CD4-positive, alpha-beta T cell treated with Interleukin-12 subunit alpha and Interleukin-12 subunit beta, for 1 hour (primary cell): ENCODE data around the gene BMI1.
"Not testable (repeated sequence)": the region's sequence is repeated elsewhere in the genome, so short reads cannot be mapped to it uniquely, and the experiment has no call there.

ENCODE experiments used
- DNase-seq: peaks from one replicate; pipeline ENCODE4 v3.0.0-alpha.2; 2020

The BMI1 gene

GRCh38 chr10:22340329-22341189 lies 19.7 kb downstream of the BMI1 start:
- DNase-seq, result peak; percentile 73

GRCh38 chr10:22341190-22341925 lies 20.5 kb downstream of the BMI1 start:
- peak; percentile 17 for DNase-seq

DNA sequence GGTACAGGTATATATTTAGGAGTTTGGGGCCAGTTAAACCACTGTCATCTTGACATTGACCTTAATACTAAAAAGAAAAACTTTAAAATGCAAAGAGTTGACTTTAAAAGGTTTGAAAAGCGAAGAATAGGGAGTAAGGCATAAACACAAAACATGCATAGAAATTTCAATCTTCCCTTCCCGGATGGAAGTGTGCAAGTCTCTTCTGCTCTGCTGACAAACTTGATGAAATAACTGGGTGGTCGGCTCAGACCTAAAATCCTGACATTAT lies 21.0 kb downstream of the BMI1 start:
- no peak for DNase-seq

- DNase-seq, result no peak
Observed at GRCh38 chr10:22342421-22342820, 21.5 kb downstream of the BMI1 start.

- no peak for DNase-seq
Observed at GRCh38 chr10:22343731-22344130, 22.8 kb downstream of the BMI1 start.

DNA sequence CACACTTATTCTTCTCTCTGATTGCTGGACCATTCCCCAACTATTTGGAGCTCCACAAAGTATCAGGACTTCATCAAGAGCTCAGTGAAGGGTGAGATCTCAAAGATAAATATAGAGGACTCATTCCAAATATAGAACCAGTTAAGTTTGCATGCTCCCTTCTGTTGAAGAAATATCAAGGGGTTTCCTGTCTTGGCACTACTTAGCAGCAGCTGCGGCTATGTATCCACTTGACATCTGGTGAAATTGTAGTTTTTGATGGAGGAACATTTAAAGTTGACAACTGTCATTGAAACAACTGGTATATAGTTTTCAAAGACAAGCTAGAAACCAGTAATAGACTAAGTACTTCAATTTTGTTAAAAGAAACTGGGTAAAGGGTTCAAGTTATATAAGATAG lies 23.4 kb downstream of the BMI1 start:
- DNase-seq, result no peak

GRCh38 chr10:22344781-22345300 lies 23.9 kb downstream of the BMI1 start:
- peak; percentile 5 for DNase-seq

DNA sequence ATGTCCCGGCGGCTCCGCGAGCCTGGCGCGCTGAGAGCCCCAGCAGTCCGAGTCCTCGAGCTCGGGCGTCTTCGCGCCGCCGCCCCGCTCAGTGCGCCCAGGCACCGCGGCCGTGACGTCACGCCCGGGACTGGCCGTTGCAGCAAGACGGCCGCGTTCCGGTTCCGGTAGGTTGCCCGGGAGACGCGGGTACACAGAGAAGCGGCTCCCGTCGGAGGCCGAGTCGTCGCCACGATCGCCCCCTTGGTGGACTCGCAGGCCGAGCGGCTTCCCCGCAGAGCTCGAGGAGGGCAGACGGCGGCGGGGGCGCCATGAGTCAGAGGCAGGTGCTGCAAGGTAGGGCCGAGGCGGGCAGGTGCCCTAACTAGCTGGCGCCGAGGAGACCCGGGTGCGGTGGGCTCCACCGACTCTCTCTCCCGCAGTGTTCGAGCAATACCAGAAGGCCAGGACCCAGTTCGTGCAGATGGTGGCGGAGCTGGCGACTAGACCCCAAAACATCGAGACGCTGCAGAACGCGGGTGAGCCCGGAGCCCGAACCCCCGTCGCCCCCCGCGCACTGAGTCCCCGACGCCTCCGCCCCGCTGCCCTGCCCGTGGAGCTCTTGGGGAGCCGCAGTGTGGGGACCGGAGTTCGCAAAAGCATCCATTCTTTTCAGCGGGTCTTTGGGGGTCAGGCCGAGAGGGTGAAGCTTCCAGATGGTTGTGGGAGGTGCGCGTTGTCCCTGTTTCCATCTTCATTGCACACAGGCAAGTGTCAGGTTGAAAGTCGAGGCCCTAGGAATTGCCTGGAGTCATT lies 24.6 kb downstream of the BMI1 start, which contains the start of gene SPAG6:
SPAG6 (plus strand) TSS at position 196 of the 795 bp plus-strand sequence; CDS start at position 312, 116 bp downstream.
- DNase-seq, result peak; percentile 54

DNA sequence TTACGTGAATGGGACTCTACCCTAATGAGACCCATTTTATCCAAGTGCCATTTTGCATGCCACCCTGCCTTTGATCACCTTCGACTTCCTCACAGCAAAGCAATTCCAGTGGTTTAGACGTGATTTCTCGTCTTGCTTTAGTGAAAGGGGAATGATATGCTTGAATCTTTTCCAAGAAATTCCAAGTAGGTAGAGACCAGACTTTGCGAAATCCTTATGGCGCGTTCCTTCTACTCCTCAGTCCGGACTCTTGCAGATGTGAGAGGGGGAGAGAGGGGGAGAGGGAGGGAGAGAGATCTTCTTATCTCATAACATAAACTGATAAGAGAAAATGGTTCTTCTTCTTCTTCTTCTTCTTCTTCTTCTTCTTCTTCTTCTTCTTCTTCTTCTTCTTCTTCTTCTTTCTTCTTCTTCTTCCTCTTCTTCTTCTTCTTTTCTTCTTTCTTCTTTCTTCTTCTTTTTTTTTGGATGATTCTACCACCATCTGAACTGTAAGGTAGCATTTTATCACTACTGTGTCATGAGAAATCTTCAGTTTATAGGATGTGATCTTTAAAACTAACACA lies 25.3 kb downstream of the BMI1 start:
- DNase-seq, result no peak

DNA sequence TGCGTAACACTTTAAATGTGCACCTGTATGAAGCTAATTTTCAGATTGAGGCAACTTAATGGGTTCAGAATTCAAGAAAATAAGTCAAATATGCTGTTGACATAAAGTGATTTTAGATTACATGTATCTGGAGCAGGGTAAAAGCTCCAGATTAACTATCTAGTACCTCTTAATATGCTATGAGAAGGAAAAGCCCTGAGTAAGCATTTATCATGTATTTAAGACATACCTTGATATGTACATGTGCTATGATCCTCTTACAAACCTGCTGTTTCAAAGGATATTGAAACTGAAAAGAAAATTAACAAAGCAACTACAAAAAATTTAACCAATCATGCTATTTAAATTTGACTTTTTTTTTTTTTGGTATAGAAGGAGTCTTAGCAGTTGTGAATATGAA lies 28.9 kb downstream of the BMI1 start:
- DNase-seq, result no peak

GRCh38 chr10:22351131-22351703 lies 30.3 kb downstream of the BMI1 start:
- no peak for DNase-seq

DNA sequence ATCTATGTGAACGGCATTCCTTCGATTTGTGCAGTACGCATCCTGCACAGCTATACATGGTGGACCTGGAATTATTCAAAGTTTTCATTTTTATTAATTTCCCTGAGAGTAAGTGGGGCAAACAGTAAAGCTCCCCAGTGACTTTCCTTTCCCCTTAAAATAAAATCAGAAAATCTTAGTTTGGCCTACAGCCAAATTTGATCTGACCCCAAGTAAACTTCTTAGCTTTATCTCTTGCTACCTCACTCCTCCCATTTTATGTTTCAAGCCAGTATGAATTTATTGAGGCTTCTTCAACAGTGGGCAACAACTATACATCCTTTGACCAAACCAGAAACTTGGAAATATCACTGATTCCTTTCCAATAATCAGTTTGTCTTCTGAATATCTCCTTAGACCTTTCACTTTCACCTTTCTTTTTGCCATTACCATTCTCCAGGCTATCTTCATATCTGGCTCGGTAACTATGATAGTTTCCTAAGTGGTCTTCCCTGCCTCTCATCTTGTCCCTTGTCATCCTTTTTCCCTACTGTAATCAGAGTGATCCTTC lies 35.5 kb downstream of the BMI1 start:
- DNase-seq, result no peak

DNA sequence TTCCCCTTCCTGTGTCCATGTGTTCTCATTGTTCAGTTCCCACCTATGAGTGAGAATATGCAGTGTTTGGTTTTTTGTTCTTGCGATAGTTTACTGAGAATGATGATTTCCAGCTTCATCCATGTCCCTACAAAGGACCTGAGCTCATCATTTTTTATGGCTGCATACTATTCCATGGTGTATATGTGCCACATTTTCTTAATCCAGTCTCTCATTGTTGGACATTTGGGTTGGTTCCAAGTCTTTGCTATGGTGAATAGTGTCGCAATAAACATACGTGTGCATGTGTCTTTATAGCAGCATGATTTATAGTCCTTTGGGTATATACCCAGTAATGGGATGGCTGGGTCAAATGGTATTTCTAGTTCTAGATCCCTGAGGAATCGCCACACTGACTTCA lies 36.9 kb downstream of the BMI1 start:
- not testable (repeated sequence) for DNase-seq

GRCh38 chr10:22363305-22363704 lies 42.4 kb downstream of the BMI1 start:
- no peak for DNase-seq

GRCh38 chr10:22364407-22365140 lies 43.7 kb downstream of the BMI1 start:
- DNase-seq, result no peak

- no peak for DNase-seq
Observed at GRCh38 chr10:22365233-22365632, 44.3 kb downstream of the BMI1 start.

DNA sequence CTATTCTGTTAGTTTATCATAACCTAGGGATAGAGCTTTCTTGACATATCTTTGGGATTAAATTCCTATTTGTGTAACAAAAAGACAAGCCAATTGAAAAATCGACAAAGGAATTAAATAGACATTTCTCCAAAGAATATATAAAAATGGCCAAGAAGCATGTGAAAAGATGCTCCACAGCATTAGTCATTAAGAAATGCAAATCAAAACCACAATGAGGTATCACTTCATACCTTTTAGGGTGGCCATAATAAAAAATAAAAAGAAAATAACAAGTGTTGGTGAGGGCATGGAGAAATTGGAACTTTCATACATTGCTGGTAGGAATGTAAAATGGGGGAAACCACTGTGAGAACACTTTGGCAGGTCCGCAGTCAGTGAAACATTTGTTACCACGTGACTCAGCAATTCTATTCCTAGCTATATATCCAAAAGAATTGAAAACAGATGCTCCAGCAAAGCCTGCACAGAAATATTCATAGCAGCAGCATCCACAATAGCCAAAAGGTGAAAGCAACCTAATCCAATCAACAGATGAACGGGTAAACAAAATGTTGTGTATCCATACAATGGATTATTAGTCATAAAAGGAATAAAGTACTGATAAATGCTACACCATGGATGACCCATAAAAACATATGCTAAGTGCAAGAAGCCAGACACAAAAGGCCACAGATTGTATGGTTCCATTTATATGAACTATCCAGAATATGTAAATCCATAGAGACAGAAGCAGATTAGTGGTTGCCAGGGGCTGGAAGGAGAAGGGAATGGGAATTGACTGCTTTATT lies 44.9 kb downstream of the BMI1 start:
- DNase-seq, result no peak

DNA sequence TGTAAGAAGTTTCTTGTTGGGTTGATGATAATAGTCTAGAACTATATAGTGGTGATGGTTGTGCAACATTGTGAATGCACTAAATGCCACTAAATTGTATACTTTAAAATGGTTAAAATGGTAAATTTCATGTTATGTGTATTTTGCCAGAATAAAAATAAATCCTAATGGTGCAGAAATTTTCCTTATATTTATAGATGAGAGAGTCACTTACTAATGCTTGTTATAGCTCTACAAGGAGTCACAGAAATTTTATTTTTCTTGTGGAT lies 45.5 kb downstream of the BMI1 start:
- no peak for DNase-seq

- DNase-seq, result no peak
Observed at GRCh38 chr10:22366771-22367170, 45.9 kb downstream of the BMI1 start.

- DNase-seq, result no peak
Observed at GRCh38 chr10:22367471-22367870, 46.6 kb downstream of the BMI1 start.

- no peak for DNase-seq
Observed at GRCh38 chr10:22368402-22368801, 47.5 kb downstream of the BMI1 start.
